Mesenchymal stem cell (in vitro differentiated cells and primary cell): Measurements from ENCODE around the gene CDC37.

ENCODE experiments used
- DNase-seq: peaks from one replicate; pipeline ENCODE4 v3.0.0-alpha.2; 2013
- H2AFZ ChIP-seq: one replicate; pipeline ENCODE4 v1.6.1; 2013; ENCODE audit warnings: low read depth, mild to moderate bottlenecking, control low read depth, inconsistent platforms, low read length, moderate library complexity
- H2AK5ac ChIP-seq: 2 replicates; pipeline ENCODE4 v1.6.1; 2013; ENCODE audit warnings: low read length, moderate library complexity, mild to moderate bottlenecking, inconsistent platforms; ENCODE audit not compliant: severe bottlenecking
- H2BK120ac ChIP-seq: one replicate; pipeline ENCODE4 v1.6.1; 2013; ENCODE audit warnings: low read depth, mild to moderate bottlenecking, inconsistent platforms, low read length, moderate library complexity
- H2BK12ac ChIP-seq, 2 experiments: one replicate each; pipeline ENCODE4 v1.6.1; 2013; ENCODE audit warnings: inconsistent platforms in 2 of 2, low read length in 2 of 2, mild to moderate bottlenecking in 2 of 2, moderate library complexity in 2 of 2, control low read depth in 1 of 2
- H2BK15ac ChIP-seq: one replicate; pipeline ENCODE4 v1.6.1; 2013; ENCODE audit warnings: mild to moderate bottlenecking, low read depth, inconsistent platforms; ENCODE audit not compliant: poor library complexity, severe bottlenecking
- H2BK5ac ChIP-seq: 2 replicates; pipeline ENCODE4 v1.6.1; 2013; ENCODE audit warnings: low read depth, mild to moderate bottlenecking, low read length, control low read depth, inconsistent platforms; ENCODE audit not compliant: poor library complexity, severe bottlenecking
- H3K14ac ChIP-seq, 2 experiments: one replicate each; pipeline ENCODE4 v1.6.1; 2013; ENCODE audit warnings: inconsistent platforms in 2 of 2, low read length in 2 of 2, control low read depth in 1 of 2, mild to moderate bottlenecking in 1 of 2, moderate library complexity in 1 of 2
- H3K18ac ChIP-seq, 2 experiments: one replicate each; pipeline ENCODE4 v1.6.1; 2013; ENCODE audit warnings: inconsistent platforms in 2 of 2, low read length in 2 of 2, control low read depth in 1 of 2, low read depth in 1 of 2, mild to moderate bottlenecking in 1 of 2
- H3K23ac ChIP-seq, 2 experiments: one replicate each; pipeline ENCODE4 v1.6.1; 2013; ENCODE audit warnings: inconsistent platforms in 2 of 2, low read length in 2 of 2, mild to moderate bottlenecking in 2 of 2, moderate library complexity in 2 of 2, control low read depth in 1 of 2
- H3K27ac ChIP-seq: 2 replicates; pipeline ENCODE4 v1.5.1; 2013; ENCODE audit warnings: mild to moderate bottlenecking, moderate library complexity, low read length, control low read depth, inconsistent platforms; ENCODE audit not compliant: poor library complexity, severe bottlenecking
- H3K27me3 ChIP-seq, 2 experiments: 2 replicates each; pipeline versions ENCODE4 v1.6.1 to v1.7.0; 2013; ENCODE audit warnings: low read length in 2 of 2, mild to moderate bottlenecking in 2 of 2, moderate library complexity in 2 of 2, control low read depth in 1 of 2, inconsistent platforms in 1 of 2; ENCODE audit not compliant: control insufficient read depth in 1 of 2, insufficient read depth in 1 of 2
- H3K36me3 ChIP-seq, 2 experiments: 2 replicates each; pipeline versions ENCODE4 v1.6.1 to v1.7.0; 2013; ENCODE audit warnings: low read length in 2 of 2, control low read depth in 1 of 2, inconsistent platforms in 1 of 2, low read depth in 1 of 2, mild to moderate bottlenecking in 1 of 2; ENCODE audit not compliant: insufficient read depth in 2 of 2, control insufficient read depth in 1 of 2
- H3K4ac ChIP-seq, 2 experiments: one replicate each; pipeline ENCODE4 v1.6.1; 2013; ENCODE audit warnings: inconsistent platforms in 2 of 2, low read length in 2 of 2, mild to moderate bottlenecking in 2 of 2, moderate library complexity in 2 of 2, control low read depth in 1 of 2, low read depth in 1 of 2
- H3K4me1 ChIP-seq: 2 replicates; pipeline ENCODE4 v1.6.1; 2013; ENCODE audit warnings: low read depth, low read length, control low read depth; ENCODE audit not compliant: control insufficient read depth, insufficient read depth
- H3K4me2 ChIP-seq: 2 replicates; pipeline ENCODE4 v1.6.1; 2013; ENCODE audit warnings: low read length, mild to moderate bottlenecking, inconsistent platforms; ENCODE audit not compliant: poor library complexity, severe bottlenecking
- H3K4me3 ChIP-seq, 2 experiments: 2 replicates each; pipeline versions ENCODE4 v1.5.1 to v1.7.0; 2013; ENCODE audit warnings: low read length in 2 of 2, mild to moderate bottlenecking in 2 of 2, control low read depth in 1 of 2, low read depth in 1 of 2; ENCODE audit not compliant: insufficient read depth in 1 of 2
- H3K79me1 ChIP-seq: replicated peaks from 2 replicates; pipeline ENCODE4 v1.6.1; 2013; ENCODE audit warnings: mild to moderate bottlenecking, control low read depth, low read length, inconsistent platforms; ENCODE audit not compliant: poor library complexity, severe bottlenecking
- H3K9ac ChIP-seq: 2 replicates; pipeline ENCODE4 v1.7.0; 2013; ENCODE audit warnings: mild to moderate bottlenecking, low read length, moderate library complexity
- H3K9me3 ChIP-seq: 2 replicates; pipeline ENCODE4 v1.7.0; 2013; ENCODE audit warnings: mild to moderate bottlenecking, low read length; ENCODE audit not compliant: control insufficient read depth
- H4K8ac ChIP-seq: one replicate; pipeline ENCODE4 v1.6.1; 2013; ENCODE audit warnings: inconsistent platforms, mild to moderate bottlenecking, low read length, moderate library complexity
- H4K91ac ChIP-seq: one replicate; pipeline ENCODE4 v1.6.1; 2013; ENCODE audit warnings: mild to moderate bottlenecking, low read length, inconsistent platforms
- WGBS: methylation state at CpG from one replicate; pipeline ENCODE4 v1.1.7; 2013; ENCODE audit warnings: mixed read lengths; 5-methylcytosine and 5-hydroxymethylcytosine counted together

CDC37 gene

GRCh38 chr19:10417541-10418234 is 14.3 kb upstream of the CDC37 start:
- Histone ChIP-seq H3K27ac (no peak overlapping the region), H2BK120ac (no peak overlapping the region)

DNA sequence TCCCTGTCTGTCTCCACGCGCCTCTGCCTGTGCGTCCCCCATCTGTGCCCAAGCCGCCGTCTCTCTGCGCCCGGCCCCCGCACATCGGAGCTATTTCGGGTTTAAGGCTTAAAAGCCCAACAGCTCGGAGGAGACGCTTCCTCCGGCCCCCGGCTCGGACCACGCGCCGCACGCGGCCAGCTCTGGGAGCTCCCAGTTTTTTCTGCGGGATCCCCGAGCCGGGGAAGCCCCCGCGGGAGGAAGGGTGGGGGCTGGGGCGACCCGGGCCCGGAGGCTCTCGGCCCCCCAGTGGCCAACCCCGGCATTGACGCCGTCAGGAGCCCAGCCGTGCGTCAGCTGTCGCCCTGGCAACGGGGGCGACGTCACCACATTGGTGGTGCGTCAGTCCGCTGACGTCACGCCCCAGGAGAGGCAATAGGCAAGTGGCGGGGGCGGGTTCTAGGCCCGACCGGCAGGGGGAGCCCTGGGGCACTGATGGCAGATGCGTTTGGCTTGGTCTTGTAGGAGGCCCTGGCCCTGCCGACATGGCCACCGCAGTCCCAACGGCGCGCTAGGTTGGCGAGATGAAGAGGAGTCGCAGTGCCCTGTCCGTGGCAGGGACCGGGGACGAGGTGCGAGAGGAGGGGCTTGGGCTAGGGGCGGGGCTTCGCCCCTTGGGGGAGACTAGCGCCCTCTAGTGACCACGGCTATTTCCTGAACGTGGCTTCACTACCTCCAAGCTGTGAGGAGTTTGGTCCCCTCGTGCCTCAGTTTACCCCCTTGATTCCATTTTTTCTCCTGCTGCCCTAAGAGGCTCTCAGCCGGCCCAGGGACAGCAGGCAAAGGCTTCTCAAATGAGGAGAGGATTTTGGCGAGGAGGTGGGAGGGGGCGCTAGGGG is 13.3 kb upstream of the CDC37 start:
- Histone ChIP-seq H4K8ac (peak overlapping the region; percentile 70), H2AK5ac (no peak overlapping the region), H3K18ac (peak overlapping the region; percentile 46 to 72), H3K9ac (peak overlapping the region; percentile 92), H3K4me2 (peak overlapping the region; percentile 91), H3K4me1 (peaks cover 38% of the 10 kb centered on the region), H2BK120ac (no peak overlapping the region), H2AFZ (peak overlapping the region; percentile 94), H2BK5ac (no peak overlapping the region), H3K27me3 (peaks cover 44 to 49% of the 10 kb centered on the region in 2 experiments), H2BK12ac (no peak overlapping the region), H4K91ac (no peak overlapping the region), H3K27ac (no peak overlapping the region), H3K9me3 (peaks cover 3% of the 10 kb centered on the region), H3K4ac (peak overlapping the region in 1 of 2 experiments; percentile 63), H3K23ac (no peak overlapping the region), H3K4me3 (peak overlapping the region; percentile 53 to 82), H2BK15ac (peak overlapping the region; percentile 37), H3K14ac (peak overlapping the region in 1 of 2 experiments; percentile 46), H3K36me3 (no peaks in the 10 kb centered on the region), H3K79me1 (no peaks in the 10 kb centered on the region)
- DNase-seq = peak; percentile 92
- 7% methylated on average over 64 of the region's 67 CpGs for WGBS

More at GRCh38 chr19:10417541-10418234, 14.3 kb upstream of the CDC37 start:
- Histone ChIP-seq H3K23ac (no peak overlapping the region), H3K27me3 (peaks cover 55 to 60% of the 10 kb centered on the region in 2 experiments), H3K4me1 (peaks cover 38% of the 10 kb centered on the region), H4K91ac (no peak overlapping the region), H3K9ac (no peak overlapping the region), H2AFZ (no peak overlapping the region), H2BK12ac (no peak overlapping the region), H3K4ac (no peak overlapping the region), H3K79me1 (no peaks in the 10 kb centered on the region), H3K4me2 (no peak overlapping the region), H2BK15ac (peak overlapping the region; percentile 30), H2BK5ac (no peak overlapping the region), H4K8ac (no peak overlapping the region), H2AK5ac (no peak overlapping the region), H3K9me3 (peaks cover 3% of the 10 kb centered on the region), H3K14ac (no peak overlapping the region), H3K18ac (no peak overlapping the region), H3K4me3 (no peak overlapping the region), H3K36me3 (no peaks in the 10 kb centered on the region)
- WGBS = 32% methylated on average over 29 of the region's 30 CpGs
- DNase-seq = no peak

GRCh38 chr19:10416083-10416379 is 12.7 kb upstream of the CDC37 start:
- no peak overlapping the region for H3K4ac ChIP-seq
- peaks cover 3% of the 10 kb centered on the region for H3K9me3 ChIP-seq
- no peak overlapping the region for H2AK5ac ChIP-seq
- peaks cover 41 to 43% of the 10 kb centered on the region in 2 experiments for H3K27me3 ChIP-seq
- peak overlapping the region in 1 of 2 experiments; percentile 46 for H3K14ac ChIP-seq
- no peaks in the 10 kb centered on the region for H3K36me3 ChIP-seq
- 6% methylated on average over 9 of the region's 9 CpGs for WGBS
- DNase-seq = no peak
- peak overlapping the region; percentile 53 to 82 for H3K4me3 ChIP-seq
- peak overlapping the region; percentile 46 to 72 for H3K18ac ChIP-seq
- no peak overlapping the region for H2BK120ac ChIP-seq
- H3K4me2 ChIP-seq = peak overlapping the region; percentile 91
- peak overlapping the region in 1 of 2 experiments; percentile 67 for H2BK12ac ChIP-seq
- no peak overlapping the region for H3K23ac ChIP-seq
- no peaks in the 10 kb centered on the region for H3K79me1 ChIP-seq
- H3K27ac ChIP-seq = no peak overlapping the region
- H3K4me1 ChIP-seq = peaks cover 38% of the 10 kb centered on the region
- no peak overlapping the region for H2BK5ac ChIP-seq
- peak overlapping the region; percentile 94 for H2AFZ ChIP-seq
- H4K8ac ChIP-seq = peak overlapping the region; percentile 70
- no peak overlapping the region for H2BK15ac ChIP-seq
- H4K91ac ChIP-seq = no peak overlapping the region
- H3K9ac ChIP-seq = peak overlapping the region; percentile 92
